Aorta (tissue), 5 donors: ENCODE results near the gene XYLT1. TPM values are rescaled to one million over a fixed set of nuclear protein-coding genes. Genes with fewer than 3 reads are reported as not detected.

Experiments
- ATAC-seq: fragments of 200-7000 bp; cut with Tn5 transposase; one replicate; pipeline ENCODE4 v1.9.1; 2022; ENCODE audit warnings: moderate library complexity; ENCODE audit not compliant: low FRiP score
- DNase-seq, 2 donors: peaks; one replicate each; pipeline ENCODE4 v3.0.0-alpha.2; 2020
- H3K27ac ChIP-seq, 2 donors: one replicate each; pipeline ENCODE4 v1.5.1; 2013; ENCODE audit warnings: low read length in 2 of 2, mild to moderate bottlenecking in 2 of 2, moderate library complexity in 2 of 2, control low read depth in 1 of 2, inconsistent platforms in 1 of 2, low read depth in 1 of 2
- H3K27me3 ChIP-seq, 2 donors: one replicate each; pipeline ENCODE4 v1.6.1; 2013; ENCODE audit warnings: control low read depth in 1 of 2, low read length in 1 of 2, mild to moderate bottlenecking in 1 of 2, moderate library complexity in 1 of 2; ENCODE audit not compliant: insufficient read depth in 2 of 2, control insufficient read depth in 1 of 2
- H3K36me3 ChIP-seq, 2 donors: one replicate each; pipeline ENCODE4 v1.6.1; 2013; ENCODE audit warnings: control low read depth in 1 of 2, low read length in 1 of 2, mild to moderate bottlenecking in 1 of 2; ENCODE audit not compliant: insufficient read depth in 2 of 2, control insufficient read depth in 1 of 2
- H3K4me1 ChIP-seq, 2 donors: one replicate each; pipeline ENCODE4 v1.6.1; 2013; ENCODE audit warnings: low read length in 2 of 2, control low read depth in 1 of 2, mild to moderate bottlenecking in 1 of 2, moderate library complexity in 1 of 2; ENCODE audit not compliant: insufficient read depth in 2 of 2, control insufficient read depth in 1 of 2
- H3K4me3 ChIP-seq, 2 donors: one replicate each; pipeline ENCODE4 v1.5.1; 2013; ENCODE audit warnings: low read length in 2 of 2, control low read depth in 1 of 2, mild to moderate bottlenecking in 1 of 2
- H3K9me3 ChIP-seq: one replicate; pipeline ENCODE4 v1.6.1; 2013; ENCODE audit warnings: mild to moderate bottlenecking, low read length; ENCODE audit not compliant: control insufficient read depth
- WGBS, 2 donors: extraction: QIAGEN DNeasy Blood & Tissue Kit; methylation state at CpG; one replicate each; pipeline ENCODE4 v1.1.7; 2013; 5-methylcytosine and 5-hydroxymethylcytosine counted together
- intact Hi-C, 2 donors: fragments of 100-400 bp; cut with DNase I; formaldehyde crosslinking; loops; one replicate each; pipeline versions ENCODE4 v1.14.2 to v1.15.0; 2022
- polyA plus RNA-seq, 2 donors: library from polyadenylated mRNA; stranded (reverse); fragments of 200-250 nt; gene quantifications; one replicate each; pipeline ENCODE4 v1.2.3, GENCODE V29; 2013
- total RNA-seq, 2 donors: library from RNA; stranded (reverse); fragmentation: NEBNext Ultra II Directional; extraction: Animal tissue kit (Norgen Biotek cat#: 25700); gene quantifications; one replicate each; pipeline ENCODE4 v1.2.1, GENCODE V29; 2021
- donor health status: healthy with polysubstance abuse.
- donor health status: Bipolar disorder and iron deficiency.
- donor health status: DM: no; HTN: no; CAD: no.
- donor health status: DM: no; HTN: no; CAD: no.
- donor health status: DM: yes; HTN: yes; CAD: no.

Gene XYLT1
- total and polyA plus RNA-seq, 4 donors = 1.3 to 15.9 (median 8.6) TPM

GRCh38 chr16:17459903-17460521 is 10.7 kb downstream of the XYLT1 start:
- intact Hi-C loops = loop anchor here (10.0 kb wide), 2 partner anchors 115 to 265 kb away; no protein-coding TSS in a partner anchor
- no peak overlapping the region for H3K4me3 ChIP-seq
- no peak for DNase-seq
- no peaks in the 10 kb centered on the region for H3K27me3 ChIP-seq
- H3K4me1 ChIP-seq = no peaks in the 10 kb centered on the region
- H3K9me3 ChIP-seq = no peaks in the 10 kb centered on the region
- no peak overlapping the region for H3K27ac ChIP-seq
- peaks cover 0 to 2% of the 10 kb centered on the region in 2 donors for H3K36me3 ChIP-seq
- ATAC-seq = no peak
- WGBS, 2 donors = 67 to 69% methylated on average over 12 of the region's 12 CpGs

- no peaks in the 10 kb centered on the region for H3K27me3 ChIP-seq
- ATAC-seq (no peak), DNase-seq (no peak)
- no peak overlapping the region for H3K4me3 ChIP-seq
- intact Hi-C loops = no loop called here
- 87 to 88% methylated on average over 8 of the region's 8 CpGs for WGBS, 2 donors
- H3K27ac ChIP-seq = no peak overlapping the region
- H3K36me3 ChIP-seq = peaks cover 0 to 2% of the 10 kb centered on the region in 2 donors
- no peaks in the 10 kb centered on the region for H3K4me1 ChIP-seq
- no peaks in the 10 kb centered on the region for H3K9me3 ChIP-seq
Measured at GRCh38 chr16:17457997-17458396, 12.8 kb downstream of the XYLT1 start.

- intact Hi-C loops = no loop called here
- Histone ChIP-seq H3K4me1 (no peaks in the 10 kb centered on the region), H3K9me3 (no peaks in the 10 kb centered on the region), H3K27ac (no peak overlapping the region), H3K4me3 (no peak overlapping the region), H3K36me3 (peaks cover 0 to 2% of the 10 kb centered on the region in 2 donors), H3K27me3 (no peaks in the 10 kb centered on the region)
- 83 to 89% methylated on average over 3 of the region's 3 CpGs for WGBS, 2 donors
- ATAC-seq = no peak
- no peak for DNase-seq
Measured at GRCh38 chr16:17457513-17457912, 13.2 kb downstream of the XYLT1 start.

GRCh38 chr16:17454162-17454730 is 16.5 kb downstream of the XYLT1 start:
- no peak overlapping the region for H3K4me3 ChIP-seq
- no peaks in the 10 kb centered on the region for H3K36me3 ChIP-seq
- no peaks in the 10 kb centered on the region for H3K27me3 ChIP-seq
- ATAC-seq (no peak), DNase-seq (no peak)
- intact Hi-C loops = no loop called here
- no peak overlapping the region for H3K27ac ChIP-seq
- H3K9me3 ChIP-seq = no peaks in the 10 kb centered on the region
- H3K4me1 ChIP-seq = no peaks in the 10 kb centered on the region
- WGBS, 2 donors = 81 to 82% methylated on average over 4 of the region's 4 CpGs

GRCh38 chr16:17453364-17454038 is 17.3 kb downstream of the XYLT1 start:
- H3K9me3 ChIP-seq = no peaks in the 10 kb centered on the region
- no peak overlapping the region for H3K4me3 ChIP-seq
- WGBS, 2 donors = 80 to 85% methylated on average over 8 of the region's 8 CpGs
- no peak for ATAC-seq
- H3K27ac ChIP-seq = no peak overlapping the region
- H3K4me1 ChIP-seq = no peaks in the 10 kb centered on the region
- DNase-seq = no peak
- H3K36me3 ChIP-seq = no peaks in the 10 kb centered on the region
- intact Hi-C loops = no loop called here
- no peaks in the 10 kb centered on the region for H3K27me3 ChIP-seq

GRCh38 chr16:17452922-17453321 is 17.8 kb downstream of the XYLT1 start:
- Histone ChIP-seq H3K4me3 (no peak overlapping the region), H3K27ac (no peak overlapping the region), H3K27me3 (no peaks in the 10 kb centered on the region), H3K9me3 (no peaks in the 10 kb centered on the region), H3K4me1 (no peaks in the 10 kb centered on the region), H3K36me3 (no peaks in the 10 kb centered on the region)
- WGBS, 2 donors = 65% methylated on average over 2 of the region's 2 CpGs
- intact Hi-C loops = no loop called here
- DNase-seq (no peak), ATAC-seq (no peak)

- no peak for DNase-seq
- no peaks in the 10 kb centered on the region for H3K4me1 ChIP-seq
- intact Hi-C loops = no loop called here
- H3K4me3 ChIP-seq = no peak overlapping the region
- H3K9me3 ChIP-seq = no peaks in the 10 kb centered on the region
- 95 to 97% methylated on average over 3 of the region's 3 CpGs for WGBS, 2 donors
- no peak overlapping the region for H3K27ac ChIP-seq
- no peak for ATAC-seq
- no peaks in the 10 kb centered on the region for H3K36me3 ChIP-seq
- no peaks in the 10 kb centered on the region for H3K27me3 ChIP-seq
Measured at GRCh38 chr16:17451843-17452242, 18.9 kb downstream of the XYLT1 start.

GRCh38 chr16:17450291-17450690 is 20.5 kb downstream of the XYLT1 start:
- Histone ChIP-seq H3K36me3 (no peaks in the 10 kb centered on the region), H3K27ac (no peak overlapping the region), H3K27me3 (no peaks in the 10 kb centered on the region), H3K4me3 (no peak overlapping the region), H3K9me3 (no peaks in the 10 kb centered on the region), H3K4me1 (no peaks in the 10 kb centered on the region)
- WGBS, 2 donors = 93 to 95% methylated on average over 7 of the region's 7 CpGs
- intact Hi-C loops = no loop called here
- ATAC-seq (no peak), DNase-seq (no peak)
